Neural cell (in vitro differentiated cells): ENCODE results near the gene RPTN. TPM values are rescaled to one million over a fixed set of nuclear protein-coding genes. Genes with fewer than 3 reads are reported as not detected.
A peak's percentile ranks its signal among the peaks of the same experiment; 100 is the strongest.

Experiments used
- H2AFZ ChIP-seq: fragments of 200-600, 300-800 bp; sonication (generic), shearing (Covaris generic); 2 replicates; pipeline ENCODE4 v1.6.0; 2014; ENCODE audit warnings: low read depth, mild to moderate bottlenecking, antibody characterized with exemption, low read length, moderate library complexity
- H3F3A ChIP-seq: fragments of 200-600 bp; shearing (Covaris generic); 2 replicates; pipeline ENCODE4 v1.6.1; 2016; ENCODE audit warnings: mild to moderate bottlenecking, moderate library complexity, mixed read lengths, antibody characterized with exemption, low read length; ENCODE audit not compliant: insufficient read depth, poor library complexity, severe bottlenecking
- H3K27ac ChIP-seq: fragments of 200-600, 300-800 bp; sonication (generic), shearing (Covaris generic); 2 replicates; pipeline ENCODE4 v1.5.1; 2014; ENCODE audit warnings: mild to moderate bottlenecking, low read length, moderate library complexity
- H3K27me3 ChIP-seq: fragments of 300-800, 200-600 bp; sonication (generic), shearing (Covaris generic); 2 replicates; pipeline ENCODE4 v1.6.0; 2014; ENCODE audit warnings: mild to moderate bottlenecking, low read depth, low read length, moderate library complexity; ENCODE audit not compliant: insufficient read depth
- H3K36me3 ChIP-seq: fragments of 300-800, 200-600 bp; sonication (generic), shearing (Covaris generic); 2 replicates; pipeline ENCODE4 v1.5.1; 2014; ENCODE audit warnings: mild to moderate bottlenecking, antibody characterized with exemption, low read length, moderate library complexity; ENCODE audit not compliant: insufficient read depth
- H3K4me2 ChIP-seq: fragments of 300-800, 200-600 bp; sonication (generic), shearing (Covaris generic); 2 replicates; pipeline ENCODE4 v1.6.0; 2014; ENCODE audit warnings: mild to moderate bottlenecking, low read length
- H3K4me3 ChIP-seq: fragments of 300-800, 200-600 bp; sonication (generic), shearing (Covaris generic); 2 replicates; pipeline ENCODE4 v1.5.1; 2014; ENCODE audit warnings: mild to moderate bottlenecking, low read length, moderate library complexity
- H3K79me2 ChIP-seq: fragments of 200-600 bp; shearing (Covaris generic); replicated peaks from 2 replicates; pipeline ENCODE4 v1.6.0; 2014; ENCODE audit warnings: mild to moderate bottlenecking, low read length, moderate library complexity; ENCODE audit not compliant: insufficient read depth
- H3K9ac ChIP-seq: fragments of 300-800, 200-600 bp; sonication (generic), shearing (Covaris generic); 2 replicates; pipeline ENCODE4 v1.6.1; 2016; ENCODE audit warnings: mild to moderate bottlenecking, low read length, mixed read lengths
- H3K9me2 ChIP-seq: fragments of 200-600 bp; shearing (Covaris generic); 2 replicates; pipeline ENCODE4 v1.6.1; 2016; ENCODE audit warnings: mild to moderate bottlenecking, low read length, mixed read lengths; ENCODE audit not compliant: insufficient read depth
- H3K9me3 ChIP-seq: fragments of 200-600, 300-800 bp; sonication (generic), shearing (Covaris generic); 2 replicates; pipeline ENCODE4 v1.6.1; 2016; ENCODE audit warnings: mild to moderate bottlenecking, mixed run types, low read length, moderate library complexity, mixed read lengths
- H4K20me1 ChIP-seq: fragments of 200-600 bp; shearing (Covaris generic); 2 replicates; pipeline ENCODE4 v1.6.1; 2016; ENCODE audit warnings: mild to moderate bottlenecking, mixed run types; ENCODE audit not compliant: insufficient read depth
- EP300 ChIP-seq: fragments of 450-650 bp; conservative IDR thresholded peaks from 2 replicates; pipeline ENCODE4 v1.6.1; 2014; ENCODE audit warnings: antibody characterized with exemption, mild to moderate bottlenecking, moderate library complexity; ENCODE audit not compliant: poor library complexity, severe bottlenecking
- EZH2 ChIP-seq: fragments of 200-600, 300-800 bp; shearing (Covaris generic), sonication (generic); IDR thresholded peaks from 2 replicates; pipeline ENCODE4 v1.6.1; 2014; ENCODE audit warnings: antibody characterized with exemption, low read length, borderline replicate concordance, mild to moderate bottlenecking; ENCODE audit not compliant: insufficient read depth, poor library complexity, severe bottlenecking
- MXI1 ChIP-seq: fragments of 450-650 bp; conservative IDR thresholded peaks from 2 replicates; pipeline ENCODE4 v1.6.1; 2014; ENCODE audit warnings: antibody characterized with exemption, mild to moderate bottlenecking; ENCODE audit not compliant: poor library complexity, severe bottlenecking
- POLR2AphosphoS5 ChIP-seq: IDR thresholded peaks from 2 replicates; pipeline ENCODE4 v1.6.1; 2012
- RAD21 ChIP-seq: fragments of 450-650 bp; conservative IDR thresholded peaks from 2 replicates; pipeline ENCODE4 v1.6.1; 2014; ENCODE audit warnings: antibody characterized with exemption, mild to moderate bottlenecking, moderate library complexity
- SMC3 ChIP-seq: fragments of 450-650 bp; conservative IDR thresholded peaks from 2 replicates; pipeline ENCODE4 v1.6.1; 2014; ENCODE audit warnings: antibody characterized with exemption, mild to moderate bottlenecking, moderate library complexity; ENCODE audit not compliant: poor library complexity
- TAF1 ChIP-seq: IDR thresholded peaks from 2 replicates; pipeline ENCODE4 v1.6.1; 2012; ENCODE audit warnings: low read depth
- polyA plus RNA-seq: library from polyadenylated mRNA; depleted of rRNA; stranded (reverse); fragments of >200 nt; gene quantifications from 2 replicates; pipeline ENCODE4 v1.2.3, GENCODE V29; 2014
- TF ChIP-seq, protein P1 (sequence below): IDR thresholded peaks from 2 replicates; pipeline ENCODE4 v1.6.1; 2012; ENCODE audit warnings: borderline replicate concordance
- TF ChIP-seq, protein P2 (sequence below): fragments of 450-650 bp; IDR thresholded peaks from 2 replicates; pipeline ENCODE4 v1.5.1; 2014; ENCODE audit warnings: antibody characterized with exemption, mild to moderate bottlenecking, moderate library complexity; ENCODE audit not compliant: poor library complexity, severe bottlenecking

The RPTN gene
- polyA plus RNA-seq, 1 donor from 2014 or later = not detected

- H3F3A ChIP-seq = no peaks in the 10 kb centered on the region
- H3K27me3 ChIP-seq = no peaks in the 10 kb centered on the region
- H3K4me2 ChIP-seq = no peak overlapping the region
- H3K9me3 ChIP-seq = no peaks in the 10 kb centered on the region
- H4K20me1 ChIP-seq = no peaks in the 10 kb centered on the region
- no peaks in the 10 kb centered on the region for H3K9me2 ChIP-seq
- H3K79me2 ChIP-seq = no peaks in the 10 kb centered on the region
- H2AFZ ChIP-seq = no peak overlapping the region
- H3K36me3 ChIP-seq = no peaks in the 10 kb centered on the region
- no peak overlapping the region for H3K9ac ChIP-seq
- H3K27ac ChIP-seq = no peak overlapping the region
- H3K4me3 ChIP-seq = no peak overlapping the region
- TF ChIP-seq MXI1 (no peak), EZH2 (no peak), RAD21 (no peak), SMC3 (no peak), TAF1 (no peak), POLR2AphosphoS5 (no peak), EP300 (no peak)
- TF ChIP-seq, protein P1, sequence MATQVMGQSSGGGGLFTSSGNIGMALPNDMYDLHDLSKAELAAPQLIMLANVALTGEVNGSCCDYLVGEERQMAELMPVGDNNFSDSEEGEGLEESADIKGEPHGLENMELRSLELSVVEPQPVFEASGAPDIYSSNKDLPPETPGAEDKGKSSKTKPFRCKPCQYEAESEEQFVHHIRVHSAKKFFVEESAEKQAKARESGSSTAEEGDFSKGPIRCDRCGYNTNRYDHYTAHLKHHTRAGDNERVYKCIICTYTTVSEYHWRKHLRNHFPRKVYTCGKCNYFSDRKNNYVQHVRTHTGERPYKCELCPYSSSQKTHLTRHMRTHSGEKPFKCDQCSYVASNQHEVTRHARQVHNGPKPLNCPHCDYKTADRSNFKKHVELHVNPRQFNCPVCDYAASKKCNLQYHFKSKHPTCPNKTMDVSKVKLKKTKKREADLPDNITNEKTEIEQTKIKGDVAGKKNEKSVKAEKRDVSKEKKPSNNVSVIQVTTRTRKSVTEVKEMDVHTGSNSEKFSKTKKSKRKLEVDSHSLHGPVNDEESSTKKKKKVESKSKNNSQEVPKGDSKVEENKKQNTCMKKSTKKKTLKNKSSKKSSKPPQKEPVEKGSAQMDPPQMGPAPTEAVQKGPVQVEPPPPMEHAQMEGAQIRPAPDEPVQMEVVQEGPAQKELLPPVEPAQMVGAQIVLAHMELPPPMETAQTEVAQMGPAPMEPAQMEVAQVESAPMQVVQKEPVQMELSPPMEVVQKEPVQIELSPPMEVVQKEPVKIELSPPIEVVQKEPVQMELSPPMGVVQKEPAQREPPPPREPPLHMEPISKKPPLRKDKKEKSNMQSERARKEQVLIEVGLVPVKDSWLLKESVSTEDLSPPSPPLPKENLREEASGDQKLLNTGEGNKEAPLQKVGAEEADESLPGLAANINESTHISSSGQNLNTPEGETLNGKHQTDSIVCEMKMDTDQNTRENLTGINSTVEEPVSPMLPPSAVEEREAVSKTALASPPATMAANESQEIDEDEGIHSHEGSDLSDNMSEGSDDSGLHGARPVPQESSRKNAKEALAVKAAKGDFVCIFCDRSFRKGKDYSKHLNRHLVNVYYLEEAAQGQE = no peak
- TF ChIP-seq, protein P2, sequence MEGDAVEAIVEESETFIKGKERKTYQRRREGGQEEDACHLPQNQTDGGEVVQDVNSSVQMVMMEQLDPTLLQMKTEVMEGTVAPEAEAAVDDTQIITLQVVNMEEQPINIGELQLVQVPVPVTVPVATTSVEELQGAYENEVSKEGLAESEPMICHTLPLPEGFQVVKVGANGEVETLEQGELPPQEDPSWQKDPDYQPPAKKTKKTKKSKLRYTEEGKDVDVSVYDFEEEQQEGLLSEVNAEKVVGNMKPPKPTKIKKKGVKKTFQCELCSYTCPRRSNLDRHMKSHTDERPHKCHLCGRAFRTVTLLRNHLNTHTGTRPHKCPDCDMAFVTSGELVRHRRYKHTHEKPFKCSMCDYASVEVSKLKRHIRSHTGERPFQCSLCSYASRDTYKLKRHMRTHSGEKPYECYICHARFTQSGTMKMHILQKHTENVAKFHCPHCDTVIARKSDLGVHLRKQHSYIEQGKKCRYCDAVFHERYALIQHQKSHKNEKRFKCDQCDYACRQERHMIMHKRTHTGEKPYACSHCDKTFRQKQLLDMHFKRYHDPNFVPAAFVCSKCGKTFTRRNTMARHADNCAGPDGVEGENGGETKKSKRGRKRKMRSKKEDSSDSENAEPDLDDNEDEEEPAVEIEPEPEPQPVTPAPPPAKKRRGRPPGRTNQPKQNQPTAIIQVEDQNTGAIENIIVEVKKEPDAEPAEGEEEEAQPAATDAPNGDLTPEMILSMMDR = no peak
Observed at GRCh38 chr1:152143150-152143887, 15.7 kb downstream of the RPTN start.

GRCh38 chr1:152141971-152142584, 16.9 kb downstream of the RPTN start:
- Histone ChIP-seq H4K20me1 (no peaks in the 10 kb centered on the region), H3K36me3 (no peaks in the 10 kb centered on the region), H2AFZ (no peak overlapping the region), H3K27ac (no peak overlapping the region), H3K4me3 (no peak overlapping the region), H3F3A (no peaks in the 10 kb centered on the region), H3K9me2 (no peaks in the 10 kb centered on the region), H3K27me3 (no peaks in the 10 kb centered on the region), H3K9ac (no peak overlapping the region), H3K9me3 (no peaks in the 10 kb centered on the region), H3K4me2 (no peak overlapping the region), H3K79me2 (no peaks in the 10 kb centered on the region)
- TF ChIP-seq EZH2 (no peak), EP300 (no peak), TAF1 (no peak), POLR2AphosphoS5 (no peak), MXI1 (no peak), SMC3 (peak; percentile 24), RAD21 (peak; percentile 33)
- TF ChIP-seq, protein P1 = no peak
- TF ChIP-seq, protein P2 = no peak
